ENCODE data around the gene MARK2.

MARK2 gene

GRCh38 chr11:63847363-63847762 is 8.5 kb downstream of the MARK2 start:
- Histone ChIP-seq H3K9me3 (ENCODE audit: control insufficient read depth, insufficient read depth, low read length) (no peaks in the 10 kb centered on the region), H3K4me3 (ENCODE audit: low read length) (no peak overlapping the region), H3K79me2 (ENCODE audit: control insufficient read depth, low read length) (peaks cover 93% of the 10 kb centered on the region), H4K20me1 (ENCODE audit: control insufficient read depth, insufficient read depth, low read depth, low read length) (peaks cover 24% of the 10 kb centered on the region), H3F3A (ENCODE audit: control insufficient read depth, insufficient read depth) (no peaks in the 10 kb centered on the region), H3K9me2 (replicated peaks; ENCODE audit: control insufficient read depth, low read length) (no peaks in the 10 kb centered on the region), H3K27me3 (ENCODE audit: control insufficient read depth, low read length) (no peaks in the 10 kb centered on the region), H3K36me3 (ENCODE audit: control insufficient read depth, low read length) (peaks cover 59% of the 10 kb centered on the region), H3K4me2 (ENCODE audit: low read length) (no peak overlapping the region), H3K27ac (ENCODE audit: low read depth, low read length) (no peak overlapping the region), H3K4me1 (ENCODE audit: control insufficient read depth, low read length) (peaks cover 7% of the 10 kb centered on the region)
- TF ChIP-seq EZH2phosphoT487 (IDR thresholded peaks at IDR 0.05; ENCODE audit: borderline replicate concordance, low read length) = no peak
- TF ChIP-seq CTCF (IDR thresholded peaks at IDR 0.05; ENCODE audit: low read depth, low read length, poor library complexity, severe bottlenecking) = no peak

- H3K79me2 ChIP-seq (ENCODE audit: control insufficient read depth, low read length) = peaks cover 92% of the 10 kb centered on the region
- no peaks in the 10 kb centered on the region for H3F3A ChIP-seq (ENCODE audit: control insufficient read depth, insufficient read depth)
- H3K36me3 ChIP-seq (ENCODE audit: control insufficient read depth, low read length) = peaks cover 39% of the 10 kb centered on the region
- no peaks in the 10 kb centered on the region for H3K9me2 ChIP-seq (replicated peaks; ENCODE audit: control insufficient read depth, low read length)
- no peaks in the 10 kb centered on the region for H3K9me3 ChIP-seq (ENCODE audit: control insufficient read depth, insufficient read depth, low read length)
- no peak overlapping the region for H3K4me3 ChIP-seq (ENCODE audit: low read length)
- H4K20me1 ChIP-seq (ENCODE audit: control insufficient read depth, insufficient read depth, low read depth, low read length) = peaks cover 17% of the 10 kb centered on the region
- TF ChIP-seq CTCF (IDR thresholded peaks at IDR 0.05; ENCODE audit: low read depth, low read length, poor library complexity, severe bottlenecking) = no peak
- TF ChIP-seq EZH2phosphoT487 (IDR thresholded peaks at IDR 0.05; ENCODE audit: borderline replicate concordance, low read length) = no peak
- H3K4me2 ChIP-seq (ENCODE audit: low read length) = no peak overlapping the region
- peaks cover 7% of the 10 kb centered on the region for H3K4me1 ChIP-seq (ENCODE audit: control insufficient read depth, low read length)
- H3K27ac ChIP-seq (ENCODE audit: low read depth, low read length) = no peak overlapping the region
- no peaks in the 10 kb centered on the region for H3K27me3 ChIP-seq (ENCODE audit: control insufficient read depth, low read length)
These were observed 10.8 kb downstream of the MARK2 start for GRCh38 chr11:63849691-63850090.

- Histone ChIP-seq H4K20me1 (ENCODE audit: control insufficient read depth, insufficient read depth, low read depth, low read length) (peaks cover 11% of the 10 kb centered on the region), H3K36me3 (ENCODE audit: control insufficient read depth, low read length) (peaks cover 31% of the 10 kb centered on the region), H3K9me2 (replicated peaks; ENCODE audit: control insufficient read depth, low read length) (no peaks in the 10 kb centered on the region), H3K4me3 (ENCODE audit: low read length) (no peak overlapping the region), H3K27ac (ENCODE audit: low read depth, low read length) (no peak overlapping the region), H3K9me3 (ENCODE audit: control insufficient read depth, insufficient read depth, low read length) (no peaks in the 10 kb centered on the region), H3K4me2 (ENCODE audit: low read length) (no peak overlapping the region), H3K27me3 (ENCODE audit: control insufficient read depth, low read length) (no peaks in the 10 kb centered on the region), H3K79me2 (ENCODE audit: control insufficient read depth, low read length) (peaks cover 91% of the 10 kb centered on the region), H3F3A (ENCODE audit: control insufficient read depth, insufficient read depth) (no peaks in the 10 kb centered on the region), H3K4me1 (ENCODE audit: control insufficient read depth, low read length) (peaks cover 7% of the 10 kb centered on the region)
- TF ChIP-seq EZH2phosphoT487 (IDR thresholded peaks at IDR 0.05; ENCODE audit: borderline replicate concordance, low read length) = no peak
These were observed 12.0 kb downstream of the MARK2 start for GRCh38 chr11:63850920-63851319.

GRCh38 chr11:63851364-63851763 is 12.5 kb downstream of the MARK2 start:
- Histone ChIP-seq H3K4me3 (ENCODE audit: low read length) (no peak overlapping the region), H3K27me3 (ENCODE audit: control insufficient read depth, low read length) (no peaks in the 10 kb centered on the region)

More at GRCh38 chr11:63851364-63851763, 12.5 kb downstream of the MARK2 start:
- Histone ChIP-seq H3K9me2 (replicated peaks; ENCODE audit: control insufficient read depth, low read length) (no peaks in the 10 kb centered on the region), H3K4me2 (ENCODE audit: low read length) (no peak overlapping the region), H4K20me1 (ENCODE audit: control insufficient read depth, insufficient read depth, low read depth, low read length) (peaks cover 11% of the 10 kb centered on the region), H3K79me2 (ENCODE audit: control insufficient read depth, low read length) (peaks cover 90% of the 10 kb centered on the region), H3F3A (ENCODE audit: control insufficient read depth, insufficient read depth) (no peaks in the 10 kb centered on the region), H3K27ac (ENCODE audit: low read depth, low read length) (no peak overlapping the region), H3K4me1 (ENCODE audit: control insufficient read depth, low read length) (peaks cover 7% of the 10 kb centered on the region), H3K9me3 (ENCODE audit: control insufficient read depth, insufficient read depth, low read length) (no peaks in the 10 kb centered on the region), H3K36me3 (ENCODE audit: control insufficient read depth, low read length) (peaks cover 30% of the 10 kb centered on the region)
- TF ChIP-seq CTCF (IDR thresholded peaks at IDR 0.05; ENCODE audit: low read depth, low read length, poor library complexity, severe bottlenecking) (no peak), EZH2phosphoT487 (IDR thresholded peaks at IDR 0.05; ENCODE audit: borderline replicate concordance, low read length) (no peak)

All from DOHH2 (cell line).